ENCODE data around the gene LIX1L.

DNA sequence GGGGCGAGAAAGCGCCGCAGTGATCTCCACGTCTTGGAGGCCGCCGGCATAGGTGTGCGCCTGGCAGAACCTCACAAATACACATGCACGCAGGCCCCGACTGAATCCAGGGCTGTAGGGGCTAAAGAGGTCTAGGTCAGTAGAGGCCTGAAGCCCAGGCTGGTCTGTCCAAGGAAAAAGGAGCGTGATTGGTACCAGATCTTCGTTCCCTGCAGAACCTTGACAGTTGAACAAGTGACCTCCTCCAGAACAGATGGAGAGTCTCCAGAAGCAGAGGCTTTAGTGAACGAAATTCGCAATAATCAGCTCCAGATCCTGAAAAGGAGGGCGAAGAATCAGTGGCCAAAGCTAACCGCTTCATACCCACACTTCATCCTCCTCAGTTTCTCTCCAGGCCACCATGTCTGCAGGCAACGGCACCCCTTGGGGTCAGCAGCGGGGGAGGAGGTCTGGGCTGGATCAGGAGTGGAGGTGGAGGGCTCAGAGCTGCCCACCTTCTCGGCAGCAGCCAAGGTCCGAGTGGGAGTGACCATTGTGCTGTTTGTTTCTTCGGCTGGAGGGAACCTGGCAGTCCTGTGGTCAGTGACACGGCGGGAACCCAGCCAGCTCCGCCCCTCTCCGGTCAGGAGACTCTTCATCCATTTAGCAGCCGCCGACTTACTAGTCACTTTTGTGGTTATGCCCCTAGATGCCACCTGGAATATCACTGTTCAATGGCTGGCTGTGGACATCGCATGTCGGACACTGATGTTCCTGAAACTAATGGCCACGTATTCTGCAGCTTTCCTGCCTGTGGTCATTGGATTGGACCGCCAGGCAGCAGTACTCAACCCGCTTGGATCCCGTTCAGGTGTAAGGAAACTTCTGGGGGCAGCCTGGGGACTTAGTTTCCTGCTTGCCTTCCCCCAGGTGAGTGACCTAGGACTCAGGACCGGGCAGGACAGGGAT, 38.6 kb downstream of the LIX1L start:
- TF ChIP-seq ZFP30 (CRISPR knock-in tag; IDR thresholded peaks at IDR 0.05): no peak
- TF ChIP-seq, protein P1, sequence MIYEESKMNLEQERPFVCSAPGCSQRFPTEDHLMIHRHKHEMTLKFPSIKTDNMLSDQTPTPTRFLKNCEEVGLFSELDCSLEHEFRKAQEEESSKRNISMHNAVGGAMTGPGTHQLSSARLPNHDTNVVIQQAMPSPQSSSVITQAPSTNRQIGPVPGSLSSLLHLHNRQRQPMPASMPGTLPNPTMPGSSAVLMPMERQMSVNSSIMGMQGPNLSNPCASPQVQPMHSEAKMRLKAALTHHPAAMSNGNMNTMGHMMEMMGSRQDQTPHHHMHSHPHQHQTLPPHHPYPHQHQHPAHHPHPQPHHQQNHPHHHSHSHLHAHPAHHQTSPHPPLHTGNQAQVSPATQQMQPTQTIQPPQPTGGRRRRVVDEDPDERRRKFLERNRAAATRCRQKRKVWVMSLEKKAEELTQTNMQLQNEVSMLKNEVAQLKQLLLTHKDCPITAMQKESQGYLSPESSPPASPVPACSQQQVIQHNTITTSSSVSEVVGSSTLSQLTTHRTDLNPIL (CRISPR knock-in tag; IDR thresholded peaks at IDR 0.05; ENCODE audit: low read depth): no peak
- TF ChIP-seq RARB (CRISPR knock-in tag; IDR thresholded peaks at IDR 0.05): no peak
- TF ChIP-seq, protein P2, sequence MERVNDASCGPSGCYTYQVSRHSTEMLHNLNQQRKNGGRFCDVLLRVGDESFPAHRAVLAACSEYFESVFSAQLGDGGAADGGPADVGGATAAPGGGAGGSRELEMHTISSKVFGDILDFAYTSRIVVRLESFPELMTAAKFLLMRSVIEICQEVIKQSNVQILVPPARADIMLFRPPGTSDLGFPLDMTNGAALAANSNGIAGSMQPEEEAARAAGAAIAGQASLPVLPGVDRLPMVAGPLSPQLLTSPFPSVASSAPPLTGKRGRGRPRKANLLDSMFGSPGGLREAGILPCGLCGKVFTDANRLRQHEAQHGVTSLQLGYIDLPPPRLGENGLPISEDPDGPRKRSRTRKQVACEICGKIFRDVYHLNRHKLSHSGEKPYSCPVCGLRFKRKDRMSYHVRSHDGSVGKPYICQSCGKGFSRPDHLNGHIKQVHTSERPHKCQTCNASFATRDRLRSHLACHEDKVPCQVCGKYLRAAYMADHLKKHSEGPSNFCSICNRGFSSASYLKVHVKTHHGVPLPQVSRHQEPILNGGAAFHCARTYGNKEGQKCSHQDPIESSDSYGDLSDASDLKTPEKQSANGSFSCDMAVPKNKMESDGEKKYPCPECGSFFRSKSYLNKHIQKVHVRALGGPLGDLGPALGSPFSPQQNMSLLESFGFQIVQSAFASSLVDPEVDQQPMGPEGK (CRISPR knock-in tag; IDR thresholded peaks at IDR 0.05; ENCODE audit: borderline replicate concordance): no peak
- TF ChIP-seq ESRRG (CRISPR knock-in tag; IDR thresholded peaks at IDR 0.05): no peak
- TF ChIP-seq TCF4 (CRISPR knock-in tag; IDR thresholded peaks at IDR 0.05; ENCODE audit: borderline replicate concordance): no peak
- no peak for TF ChIP-seq ZNF8 (CRISPR knock-in tag; IDR thresholded peaks at IDR 0.05)
- no peak for TF ChIP-seq GLIS3 (CRISPR knock-in tag; IDR thresholded peaks at IDR 0.05)
- TF ChIP-seq TOX (CRISPR knock-in tag; IDR thresholded peaks at IDR 0.05; ENCODE audit: borderline replicate concordance): no peak
- TF ChIP-seq, protein P3, sequence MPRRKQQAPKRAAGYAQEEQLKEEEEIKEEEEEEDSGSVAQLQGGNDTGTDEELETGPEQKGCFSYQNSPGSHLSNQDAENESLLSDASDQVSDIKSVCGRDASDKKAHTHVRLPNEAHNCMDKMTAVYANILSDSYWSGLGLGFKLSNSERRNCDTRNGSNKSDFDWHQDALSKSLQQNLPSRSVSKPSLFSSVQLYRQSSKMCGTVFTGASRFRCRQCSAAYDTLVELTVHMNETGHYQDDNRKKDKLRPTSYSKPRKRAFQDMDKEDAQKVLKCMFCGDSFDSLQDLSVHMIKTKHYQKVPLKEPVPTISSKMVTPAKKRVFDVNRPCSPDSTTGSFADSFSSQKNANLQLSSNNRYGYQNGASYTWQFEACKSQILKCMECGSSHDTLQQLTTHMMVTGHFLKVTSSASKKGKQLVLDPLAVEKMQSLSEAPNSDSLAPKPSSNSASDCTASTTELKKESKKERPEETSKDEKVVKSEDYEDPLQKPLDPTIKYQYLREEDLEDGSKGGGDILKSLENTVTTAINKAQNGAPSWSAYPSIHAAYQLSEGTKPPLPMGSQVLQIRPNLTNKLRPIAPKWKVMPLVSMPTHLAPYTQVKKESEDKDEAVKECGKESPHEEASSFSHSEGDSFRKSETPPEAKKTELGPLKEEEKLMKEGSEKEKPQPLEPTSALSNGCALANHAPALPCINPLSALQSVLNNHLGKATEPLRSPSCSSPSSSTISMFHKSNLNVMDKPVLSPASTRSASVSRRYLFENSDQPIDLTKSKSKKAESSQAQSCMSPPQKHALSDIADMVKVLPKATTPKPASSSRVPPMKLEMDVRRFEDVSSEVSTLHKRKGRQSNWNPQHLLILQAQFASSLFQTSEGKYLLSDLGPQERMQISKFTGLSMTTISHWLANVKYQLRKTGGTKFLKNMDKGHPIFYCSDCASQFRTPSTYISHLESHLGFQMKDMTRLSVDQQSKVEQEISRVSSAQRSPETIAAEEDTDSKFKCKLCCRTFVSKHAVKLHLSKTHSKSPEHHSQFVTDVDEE (CRISPR knock-in tag; IDR thresholded peaks at IDR 0.05): no peak
- TF ChIP-seq ZC3H10 (CRISPR knock-in tag; IDR thresholded peaks at IDR 0.05): no peak
- no peak for TF ChIP-seq OSR1 (CRISPR knock-in tag; IDR thresholded peaks at IDR 0.05)
- TF ChIP-seq PPARA (CRISPR knock-in tag; IDR thresholded peaks at IDR 0.05; ENCODE audit: borderline replicate concordance): no peak
- no peak for TF ChIP-seq ISL1 (CRISPR knock-in tag; IDR thresholded peaks at IDR 0.05)

Measured in SK-N-SH treated with all-trans-retinoic acid at 6 μM for 48 hours (cell line).